Neuron (in vitro differentiated cells): ENCODE results near the gene FOXP4.
A peak's percentile ranks its signal among the peaks of the same experiment; 100 is the strongest.
"Not testable (repeated sequence)": the region's sequence is repeated elsewhere in the genome, so short reads cannot be mapped to it uniquely, and the experiment has no call there.

ENCODE experiments used
- H2AFZ ChIP-seq: one replicate; pipeline ENCODE4 v1.6.1; 2013; ENCODE audit warnings: low read depth, mild to moderate bottlenecking, inconsistent platforms, low read length, moderate library complexity
- H3K27me3 ChIP-seq: one replicate; pipeline ENCODE4 v1.6.1; 2013; ENCODE audit warnings: low read length; ENCODE audit not compliant: insufficient read depth
- H3K36me3 ChIP-seq: one replicate; pipeline ENCODE4 v1.6.1; 2013; ENCODE audit warnings: low read length; ENCODE audit not compliant: insufficient read depth
- H3K4me1 ChIP-seq: one replicate; pipeline ENCODE4 v1.6.1; 2013; ENCODE audit warnings: low read length; ENCODE audit not compliant: insufficient read depth
- H3K4me3 ChIP-seq: 2 replicates; pipeline ENCODE4 v1.5.1; 2013; ENCODE audit warnings: mild to moderate bottlenecking, low read length, moderate library complexity
- H3K9me3 ChIP-seq: one replicate; pipeline ENCODE4 v1.6.1; 2013; ENCODE audit warnings: low read length

Gene FOXP4

GRCh38 chr6:41619193-41619592 is 73.0 kb downstream of the FOXP4 start:
- not testable (repeated sequence) for H3K36me3 ChIP-seq, H3K4me3 ChIP-seq, H3K9me3 ChIP-seq, H3K27me3 ChIP-seq, H2AFZ ChIP-seq
- H3K4me1 ChIP-seq, result peaks cover 24% of the 10 kb centered on the region

GRCh38 chr6:41621367-41621766 is 75.2 kb downstream of the FOXP4 start:
- H3K4me1 ChIP-seq, result peaks cover 24% of the 10 kb centered on the region
- peak overlapping the region; percentile 39 for H2AFZ ChIP-seq
- no peaks in the 10 kb centered on the region for H3K27me3 ChIP-seq
- no peaks in the 10 kb centered on the region for H3K36me3 ChIP-seq
- no peaks in the 10 kb centered on the region for H3K9me3 ChIP-seq
- peak overlapping the region; percentile 17 for H3K4me3 ChIP-seq

- no peaks in the 10 kb centered on the region for H3K9me3 ChIP-seq
- peaks cover 24% of the 10 kb centered on the region for H3K4me1 ChIP-seq
- no peaks in the 10 kb centered on the region for H3K27me3 ChIP-seq
- H3K4me3 ChIP-seq, result peak overlapping the region; percentile 17
- peak overlapping the region; percentile 76 for H2AFZ ChIP-seq
- no peaks in the 10 kb centered on the region for H3K36me3 ChIP-seq
Observed at GRCh38 chr6:41621802-41622201, 75.6 kb downstream of the FOXP4 start.

GRCh38 chr6:41622206-41622988 is 76.2 kb downstream of the FOXP4 start:
- Histone ChIP-seq H3K4me1 (peaks cover 24% of the 10 kb centered on the region), H2AFZ (peak overlapping the region; percentile 76), H3K4me3 (peak overlapping the region; percentile 17), H3K9me3 (no peaks in the 10 kb centered on the region), H3K27me3 (no peaks in the 10 kb centered on the region), H3K36me3 (no peaks in the 10 kb centered on the region)

- Histone ChIP-seq H3K9me3 (no peaks in the 10 kb centered on the region), H3K4me3 (no peak overlapping the region), H3K27me3 (no peaks in the 10 kb centered on the region), H3K4me1 (peaks cover 21% of the 10 kb centered on the region), H2AFZ (no peak overlapping the region), H3K36me3 (no peaks in the 10 kb centered on the region)
Observed at GRCh38 chr6:41623330-41623729, 77.1 kb downstream of the FOXP4 start.

GRCh38 chr6:41624621-41625380 is 78.6 kb downstream of the FOXP4 start:
- Histone ChIP-seq H3K27me3 (no peaks in the 10 kb centered on the region), H3K36me3 (no peaks in the 10 kb centered on the region), H3K4me1 (peaks cover 19% of the 10 kb centered on the region), H3K9me3 (no peaks in the 10 kb centered on the region), H2AFZ (no peak overlapping the region), H3K4me3 (no peak overlapping the region)

GRCh38 chr6:41625442-41625841 is 79.3 kb downstream of the FOXP4 start:
- H3K9me3 ChIP-seq, result no peaks in the 10 kb centered on the region
- no peaks in the 10 kb centered on the region for H3K27me3 ChIP-seq
- no peak overlapping the region for H3K4me3 ChIP-seq
- no peak overlapping the region for H2AFZ ChIP-seq
- H3K36me3 ChIP-seq, result no peaks in the 10 kb centered on the region
- peaks cover 19% of the 10 kb centered on the region for H3K4me1 ChIP-seq

GRCh38 chr6:41626022-41626421 is 79.8 kb downstream of the FOXP4 start:
- Histone ChIP-seq H3K27me3 (peaks cover under 1% of the 10 kb centered on the region), H3K9me3 (no peaks in the 10 kb centered on the region), H3K4me1 (peaks cover 19% of the 10 kb centered on the region), H3K4me3 (no peak overlapping the region), H3K36me3 (no peaks in the 10 kb centered on the region), H2AFZ (no peak overlapping the region)

GRCh38 chr6:41626917-41627316 is 80.7 kb downstream of the FOXP4 start:
- no peaks in the 10 kb centered on the region for H3K36me3 ChIP-seq
- no peak overlapping the region for H3K4me3 ChIP-seq
- peaks cover 12% of the 10 kb centered on the region for H3K4me1 ChIP-seq
- peaks cover 4% of the 10 kb centered on the region for H3K27me3 ChIP-seq
- H2AFZ ChIP-seq, result no peak overlapping the region
- H3K9me3 ChIP-seq, result no peaks in the 10 kb centered on the region

- H3K9me3 ChIP-seq, result no peaks in the 10 kb centered on the region
- H3K4me3 ChIP-seq, result no peak overlapping the region
Observed at GRCh38 chr6:41629128-41629527, 82.9 kb downstream of the FOXP4 start.

GRCh38 chr6:41630069-41630468 is 83.9 kb downstream of the FOXP4 start:
- Histone ChIP-seq H3K36me3 (no peaks in the 10 kb centered on the region), H3K27me3 (peaks cover 6% of the 10 kb centered on the region), H3K4me1 (peaks cover 5% of the 10 kb centered on the region), H2AFZ (no peak overlapping the region), H3K9me3 (no peaks in the 10 kb centered on the region), H3K4me3 (no peak overlapping the region)

More at GRCh38 chr6:41629128-41629527, 82.9 kb downstream of the FOXP4 start:
- no peaks in the 10 kb centered on the region for H3K4me1 ChIP-seq
- H3K36me3 ChIP-seq, result no peaks in the 10 kb centered on the region
- H3K27me3 ChIP-seq, result peaks cover 6% of the 10 kb centered on the region
- H2AFZ ChIP-seq, result no peak overlapping the region

- peaks cover 5% of the 10 kb centered on the region for H3K4me1 ChIP-seq
- no peak overlapping the region for H2AFZ ChIP-seq
- no peaks in the 10 kb centered on the region for H3K36me3 ChIP-seq
- H3K9me3 ChIP-seq, result no peaks in the 10 kb centered on the region
- H3K27me3 ChIP-seq, result peaks cover 6% of the 10 kb centered on the region
- no peak overlapping the region for H3K4me3 ChIP-seq
Observed at GRCh38 chr6:41630946-41631345, 84.8 kb downstream of the FOXP4 start.

- Histone ChIP-seq H3K4me3 (no peak overlapping the region), H3K9me3 (no peaks in the 10 kb centered on the region), H3K4me1 (peaks cover 10% of the 10 kb centered on the region), H2AFZ (no peak overlapping the region), H3K27me3 (peaks cover 6% of the 10 kb centered on the region), H3K36me3 (no peaks in the 10 kb centered on the region)
Observed at GRCh38 chr6:41633056-41633634, 87.0 kb downstream of the FOXP4 start.
